HepG2 (cell line): ENCODE measurements around the gene FOXK2. TPM values are rescaled to one million over a fixed set of nuclear protein-coding genes. Genes with fewer than 3 reads are reported as not detected.
A peak's percentile ranks its signal among the peaks of the same experiment; 100 is the strongest.

ENCODE experiments used
- CC2D1A ChIP-seq: sonication (generic); formaldehyde crosslinking; IDR thresholded peaks from 2 replicates; pipeline ENCODE4 v1.8.1; 2023; ENCODE audit warnings: mild to moderate bottlenecking, missing genetic modification reagents
- DPF2 ChIP-seq: sonication (generic); formaldehyde crosslinking; IDR thresholded peaks from 2 replicates; pipeline ENCODE4 v1.4.0; 2020; ENCODE audit warnings: mild to moderate bottlenecking, low read depth, missing genetic modification reagents, borderline replicate concordance
- EEA1 ChIP-seq: sonication (generic); formaldehyde crosslinking; IDR thresholded peaks from 2 replicates; pipeline ENCODE4 v1.5.1; 2020; ENCODE audit warnings: mild to moderate bottlenecking, missing genetic modification reagents, borderline replicate concordance
- HMGA1 ChIP-seq: sonication (generic); formaldehyde crosslinking; conservative IDR thresholded peaks from 2 replicates; pipeline ENCODE4 v1.4.0; 2020; ENCODE audit warnings: missing genetic modification reagents
- IRX3 ChIP-seq: sonication (generic); formaldehyde crosslinking; IDR thresholded peaks from 2 replicates; pipeline ENCODE4 v1.8.1; 2023; ENCODE audit warnings: mild to moderate bottlenecking, low read depth, missing genetic modification reagents, borderline replicate concordance
- JARID2 ChIP-seq: sonication (generic); formaldehyde crosslinking; IDR thresholded peaks from 2 replicates; pipeline ENCODE4 v1.8.1; 2023; ENCODE audit warnings: missing genetic modification reagents, inconsistent platforms; ENCODE audit not compliant: insufficient replicate concordance
- MATR3 ChIP-seq: sonication (generic); formaldehyde crosslinking; IDR thresholded peaks from 2 replicates; pipeline ENCODE4 v1.4.0; 2020; ENCODE audit warnings: missing genetic modification reagents
- RFX3 ChIP-seq: IDR thresholded peaks from 2 replicates; pipeline ENCODE4 v1.6.1; 2016; ENCODE audit warnings: missing biosample characterization, missing genetic modification reagents
- SETDB1 ChIP-seq: sonication (generic); formaldehyde crosslinking; IDR thresholded peaks from 2 replicates; pipeline ENCODE4 v1.5.1; 2020; ENCODE audit warnings: missing genetic modification reagents, mild to moderate bottlenecking, borderline replicate concordance
- SMYD3 ChIP-seq: sonication (generic); formaldehyde crosslinking; IDR thresholded peaks from 2 replicates; pipeline ENCODE4 v1.8.1; 2023; ENCODE audit warnings: mild to moderate bottlenecking, missing genetic modification reagents
- ZNF781 ChIP-seq: sonication (generic); formaldehyde crosslinking; IDR thresholded peaks from 2 replicates; pipeline ENCODE4 v1.5.1; 2020; ENCODE audit warnings: borderline replicate concordance, mild to moderate bottlenecking, missing genetic modification reagents; ENCODE audit errors: not compliant biosample characterization
- ZNF841 ChIP-seq: sonication (generic); formaldehyde crosslinking; IDR thresholded peaks from 2 replicates; pipeline ENCODE4 v1.8.1; 2023; ENCODE audit warnings: missing genetic modification reagents, borderline replicate concordance
- ZSCAN9 ChIP-seq: IDR thresholded peaks from 2 replicates; pipeline ENCODE4 v1.6.1; 2016; ENCODE audit warnings: borderline replicate concordance
- polyA plus RNA-seq, 8 experiments: library from polyadenylated mRNA; depleted of rRNA in 3 of 8; stranded (reverse) in 7 of 8; unstranded in 1 of 8; fragments of >200 nt; fragmentation: Illumina TruSeq in 4 of 8; extraction: Trizol in 4 of 8; gene quantifications; 2 replicates each; pipeline versions ENCODE4 v1.2.1 to v1.2.3, GENCODE V29; 2011 to 2016; ENCODE audit warnings: low read depth in 4 of 8, missing spikeins in 1 of 8, mixed read lengths in 1 of 8; ENCODE audit not compliant: insufficient read depth in 1 of 8
- total RNA-seq, 5 experiments: library from RNA; depleted of rRNA; stranded (reverse); fragments of >200 nt; fragmentation: Illumina TruSeq; extraction: Trizol; gene quantifications; 2 replicates each; pipeline ENCODE4 v1.2.3, GENCODE V29; 2016; ENCODE audit warnings: low read depth in 1 of 5
- TF ChIP-seq, protein P1 (sequence below): sonication (generic); formaldehyde crosslinking; IDR thresholded peaks from 2 replicates; pipeline ENCODE4 v1.4.0; 2020; ENCODE audit warnings: missing genetic modification reagents, borderline replicate concordance
- TF ChIP-seq, protein P2 (sequence below): sonication (generic); formaldehyde crosslinking; conservative IDR thresholded peaks from 2 replicates; pipeline ENCODE4 v1.4.0; 2020; ENCODE audit warnings: missing genetic modification reagents
- TF ChIP-seq, protein P3 (sequence below): sonication (generic); formaldehyde crosslinking; IDR thresholded peaks from 2 replicates; pipeline ENCODE4 v1.9.0; 2021; ENCODE audit warnings: missing genetic modification reagents, borderline replicate concordance
- TF ChIP-seq, protein P4 (sequence below): sonication (generic); formaldehyde crosslinking; IDR thresholded peaks from 2 replicates; pipeline ENCODE4 v1.9.0; 2021; ENCODE audit warnings: missing genetic modification reagents, borderline replicate concordance
- TF ChIP-seq, protein P5 (sequence below): sonication (generic); formaldehyde crosslinking; IDR thresholded peaks from 2 replicates; pipeline ENCODE4 v1.8.1; 2022; ENCODE audit warnings: low read depth, mild to moderate bottlenecking, missing genetic modification reagents

FOXK2 gene
- total and polyA plus RNA-seq, 2 of the 13 experiments (the other 11 are each of a cell fraction or from before 2014, with no cell fraction given) = 67.1 to 67.2 TPM

DNA sequence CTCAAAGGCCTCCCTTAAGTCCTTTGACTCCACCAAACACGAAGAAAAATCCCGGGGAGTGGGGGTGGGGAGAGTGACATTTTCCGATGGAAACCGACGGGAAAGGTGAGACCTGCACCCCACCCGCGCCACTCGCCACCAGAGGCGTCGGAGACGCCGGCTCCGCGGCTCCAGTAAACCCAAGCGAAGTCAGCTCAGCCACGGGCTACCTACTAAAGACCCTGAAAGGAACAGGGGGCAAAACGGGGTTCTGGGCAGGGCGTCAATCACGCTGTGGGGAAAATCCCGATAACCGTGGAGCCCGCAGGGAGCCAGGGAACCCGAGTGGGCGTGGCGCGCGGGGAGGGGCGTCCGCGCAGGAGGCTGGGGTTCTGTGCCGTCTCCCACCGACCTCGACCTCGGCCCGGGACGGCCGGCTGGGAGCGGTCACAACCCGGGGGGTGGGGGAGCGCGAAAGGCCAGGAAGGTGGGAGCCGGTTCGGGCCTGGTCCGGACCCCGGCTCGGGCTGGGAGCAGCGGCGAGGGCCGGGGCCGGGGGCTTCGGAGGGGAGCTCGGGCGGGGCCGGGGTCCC lies 128.1 kb downstream of the FOXK2 start (continued):
- TF ChIP-seq, protein P1, sequence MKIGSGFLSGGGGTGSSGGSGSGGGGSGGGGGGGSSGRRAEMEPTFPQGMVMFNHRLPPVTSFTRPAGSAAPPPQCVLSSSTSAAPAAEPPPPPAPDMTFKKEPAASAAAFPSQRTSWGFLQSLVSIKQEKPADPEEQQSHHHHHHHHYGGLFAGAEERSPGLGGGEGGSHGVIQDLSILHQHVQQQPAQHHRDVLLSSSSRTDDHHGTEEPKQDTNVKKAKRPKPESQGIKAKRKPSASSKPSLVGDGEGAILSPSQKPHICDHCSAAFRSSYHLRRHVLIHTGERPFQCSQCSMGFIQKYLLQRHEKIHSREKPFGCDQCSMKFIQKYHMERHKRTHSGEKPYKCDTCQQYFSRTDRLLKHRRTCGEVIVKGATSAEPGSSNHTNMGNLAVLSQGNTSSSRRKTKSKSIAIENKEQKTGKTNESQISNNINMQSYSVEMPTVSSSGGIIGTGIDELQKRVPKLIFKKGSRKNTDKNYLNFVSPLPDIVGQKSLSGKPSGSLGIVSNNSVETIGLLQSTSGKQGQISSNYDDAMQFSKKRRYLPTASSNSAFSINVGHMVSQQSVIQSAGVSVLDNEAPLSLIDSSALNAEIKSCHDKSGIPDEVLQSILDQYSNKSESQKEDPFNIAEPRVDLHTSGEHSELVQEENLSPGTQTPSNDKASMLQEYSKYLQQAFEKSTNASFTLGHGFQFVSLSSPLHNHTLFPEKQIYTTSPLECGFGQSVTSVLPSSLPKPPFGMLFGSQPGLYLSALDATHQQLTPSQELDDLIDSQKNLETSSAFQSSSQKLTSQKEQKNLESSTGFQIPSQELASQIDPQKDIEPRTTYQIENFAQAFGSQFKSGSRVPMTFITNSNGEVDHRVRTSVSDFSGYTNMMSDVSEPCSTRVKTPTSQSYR = no peak; the same call in 1 of the 2 replicates
- TF ChIP-seq SMYD3 (CRISPR knock-in tag) (no peak), ZNF841 (CRISPR knock-in tag) (peak; percentile 70; the same call in 1 of the 2 replicates), HMGA1 (CRISPR knock-in tag) (no peak), JARID2 (CRISPR knock-in tag) (no peak), DPF2 (CRISPR knock-in tag) (no peak), ZNF781 (CRISPR knock-in tag) (peak; percentile 13), EEA1 (CRISPR knock-in tag) (no peak), MATR3 (no peak), RFX3 (CRISPR knock-in tag) (no peak), IRX3 (CRISPR knock-in tag) (0 out of 2 replicates have a peak, but pooled peaks have one; percentile 5), CC2D1A (CRISPR knock-in tag) (no peak), ZSCAN9 (CRISPR knock-in tag) (no peak), SETDB1 (CRISPR knock-in tag) (no peak)
- TF ChIP-seq, protein P2, sequence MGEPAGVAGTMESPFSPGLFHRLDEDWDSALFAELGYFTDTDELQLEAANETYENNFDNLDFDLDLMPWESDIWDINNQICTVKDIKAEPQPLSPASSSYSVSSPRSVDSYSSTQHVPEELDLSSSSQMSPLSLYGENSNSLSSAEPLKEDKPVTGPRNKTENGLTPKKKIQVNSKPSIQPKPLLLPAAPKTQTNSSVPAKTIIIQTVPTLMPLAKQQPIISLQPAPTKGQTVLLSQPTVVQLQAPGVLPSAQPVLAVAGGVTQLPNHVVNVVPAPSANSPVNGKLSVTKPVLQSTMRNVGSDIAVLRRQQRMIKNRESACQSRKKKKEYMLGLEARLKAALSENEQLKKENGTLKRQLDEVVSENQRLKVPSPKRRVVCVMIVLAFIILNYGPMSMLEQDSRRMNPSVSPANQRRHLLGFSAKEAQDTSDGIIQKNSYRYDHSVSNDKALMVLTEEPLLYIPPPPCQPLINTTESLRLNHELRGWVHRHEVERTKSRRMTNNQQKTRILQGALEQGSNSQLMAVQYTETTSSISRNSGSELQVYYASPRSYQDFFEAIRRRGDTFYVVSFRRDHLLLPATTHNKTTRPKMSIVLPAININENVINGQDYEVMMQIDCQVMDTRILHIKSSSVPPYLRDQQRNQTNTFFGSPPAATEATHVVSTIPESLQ = no peak
- TF ChIP-seq, protein P3, sequence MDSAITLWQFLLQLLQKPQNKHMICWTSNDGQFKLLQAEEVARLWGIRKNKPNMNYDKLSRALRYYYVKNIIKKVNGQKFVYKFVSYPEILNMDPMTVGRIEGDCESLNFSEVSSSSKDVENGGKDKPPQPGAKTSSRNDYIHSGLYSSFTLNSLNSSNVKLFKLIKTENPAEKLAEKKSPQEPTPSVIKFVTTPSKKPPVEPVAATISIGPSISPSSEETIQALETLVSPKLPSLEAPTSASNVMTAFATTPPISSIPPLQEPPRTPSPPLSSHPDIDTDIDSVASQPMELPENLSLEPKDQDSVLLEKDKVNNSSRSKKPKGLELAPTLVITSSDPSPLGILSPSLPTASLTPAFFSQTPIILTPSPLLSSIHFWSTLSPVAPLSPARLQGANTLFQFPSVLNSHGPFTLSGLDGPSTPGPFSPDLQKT (CRISPR knock-in tag) = no peak
- TF ChIP-seq, protein P4, sequence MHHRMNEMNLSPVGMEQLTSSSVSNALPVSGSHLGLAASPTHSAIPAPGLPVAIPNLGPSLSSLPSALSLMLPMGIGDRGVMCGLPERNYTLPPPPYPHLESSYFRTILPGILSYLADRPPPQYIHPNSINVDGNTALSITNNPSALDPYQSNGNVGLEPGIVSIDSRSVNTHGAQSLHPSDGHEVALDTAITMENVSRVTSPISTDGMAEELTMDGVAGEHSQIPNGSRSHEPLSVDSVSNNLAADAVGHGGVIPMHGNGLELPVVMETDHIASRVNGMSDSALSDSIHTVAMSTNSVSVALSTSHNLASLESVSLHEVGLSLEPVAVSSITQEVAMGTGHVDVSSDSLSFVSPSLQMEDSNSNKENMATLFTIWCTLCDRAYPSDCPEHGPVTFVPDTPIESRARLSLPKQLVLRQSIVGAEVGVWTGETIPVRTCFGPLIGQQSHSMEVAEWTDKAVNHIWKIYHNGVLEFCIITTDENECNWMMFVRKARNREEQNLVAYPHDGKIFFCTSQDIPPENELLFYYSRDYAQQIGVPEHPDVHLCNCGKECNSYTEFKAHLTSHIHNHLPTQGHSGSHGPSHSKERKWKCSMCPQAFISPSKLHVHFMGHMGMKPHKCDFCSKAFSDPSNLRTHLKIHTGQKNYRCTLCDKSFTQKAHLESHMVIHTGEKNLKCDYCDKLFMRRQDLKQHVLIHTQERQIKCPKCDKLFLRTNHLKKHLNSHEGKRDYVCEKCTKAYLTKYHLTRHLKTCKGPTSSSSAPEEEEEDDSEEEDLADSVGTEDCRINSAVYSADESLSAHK = no peak
- TF ChIP-seq, protein P5, sequence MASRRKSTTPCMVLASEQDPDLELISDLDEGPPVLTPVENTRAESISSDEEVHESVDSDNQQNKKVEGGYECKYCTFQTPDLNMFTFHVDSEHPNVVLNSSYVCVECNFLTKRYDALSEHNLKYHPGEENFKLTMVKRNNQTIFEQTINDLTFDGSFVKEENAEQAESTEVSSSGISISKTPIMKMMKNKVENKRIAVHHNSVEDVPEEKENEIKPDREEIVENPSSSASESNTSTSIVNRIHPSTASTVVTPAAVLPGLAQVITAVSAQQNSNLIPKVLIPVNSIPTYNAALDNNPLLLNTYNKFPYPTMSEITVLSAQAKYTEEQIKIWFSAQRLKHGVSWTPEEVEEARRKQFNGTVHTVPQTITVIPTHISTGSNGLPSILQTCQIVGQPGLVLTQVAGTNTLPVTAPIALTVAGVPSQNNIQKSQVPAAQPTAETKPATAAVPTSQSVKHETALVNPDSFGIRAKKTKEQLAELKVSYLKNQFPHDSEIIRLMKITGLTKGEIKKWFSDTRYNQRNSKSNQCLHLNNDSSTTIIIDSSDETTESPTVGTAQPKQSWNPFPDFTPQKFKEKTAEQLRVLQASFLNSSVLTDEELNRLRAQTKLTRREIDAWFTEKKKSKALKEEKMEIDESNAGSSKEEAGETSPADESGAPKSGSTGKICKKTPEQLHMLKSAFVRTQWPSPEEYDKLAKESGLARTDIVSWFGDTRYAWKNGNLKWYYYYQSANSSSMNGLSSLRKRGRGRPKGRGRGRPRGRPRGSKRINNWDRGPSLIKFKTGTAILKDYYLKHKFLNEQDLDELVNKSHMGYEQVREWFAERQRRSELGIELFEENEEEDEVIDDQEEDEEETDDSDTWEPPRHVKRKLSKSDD (CRISPR knock-in tag) = no peak
